Amniotic stem cell (primary cell): ENCODE measurements around the gene ANKS6.

ENCODE experiments used
- DNase-seq: peaks from one replicate; lab custom pipeline; 2025; lab: John Stamatoyannopoulos, UW

Gene ANKS6

DNA sequence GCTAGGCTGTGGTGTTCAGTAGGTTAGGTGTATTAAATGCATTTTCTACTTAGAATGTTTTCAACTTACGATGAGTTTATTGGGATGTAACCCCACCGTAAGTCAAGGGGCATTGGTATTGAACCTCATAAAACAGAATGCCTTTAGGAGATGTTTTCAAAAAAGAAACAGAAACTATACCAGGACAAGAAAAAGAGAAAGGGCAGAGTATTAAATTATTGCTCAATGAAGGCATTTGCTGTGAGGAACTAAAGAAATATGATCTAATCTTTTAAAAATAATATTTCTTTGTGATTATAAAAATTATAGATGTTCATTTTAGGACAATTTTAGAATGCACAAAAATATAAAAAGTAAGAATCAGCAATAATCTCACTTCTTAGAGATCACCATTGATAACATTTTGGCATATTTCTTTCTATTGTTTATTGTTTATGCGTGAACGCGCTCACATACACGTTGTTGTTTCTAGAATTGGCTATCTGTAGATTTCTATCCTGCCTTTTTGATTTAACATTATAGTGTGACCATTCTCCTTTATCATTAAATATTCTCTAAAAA, 19.1 kb upstream of the ANKS6 start:
- DNase-seq: no peak

DNA sequence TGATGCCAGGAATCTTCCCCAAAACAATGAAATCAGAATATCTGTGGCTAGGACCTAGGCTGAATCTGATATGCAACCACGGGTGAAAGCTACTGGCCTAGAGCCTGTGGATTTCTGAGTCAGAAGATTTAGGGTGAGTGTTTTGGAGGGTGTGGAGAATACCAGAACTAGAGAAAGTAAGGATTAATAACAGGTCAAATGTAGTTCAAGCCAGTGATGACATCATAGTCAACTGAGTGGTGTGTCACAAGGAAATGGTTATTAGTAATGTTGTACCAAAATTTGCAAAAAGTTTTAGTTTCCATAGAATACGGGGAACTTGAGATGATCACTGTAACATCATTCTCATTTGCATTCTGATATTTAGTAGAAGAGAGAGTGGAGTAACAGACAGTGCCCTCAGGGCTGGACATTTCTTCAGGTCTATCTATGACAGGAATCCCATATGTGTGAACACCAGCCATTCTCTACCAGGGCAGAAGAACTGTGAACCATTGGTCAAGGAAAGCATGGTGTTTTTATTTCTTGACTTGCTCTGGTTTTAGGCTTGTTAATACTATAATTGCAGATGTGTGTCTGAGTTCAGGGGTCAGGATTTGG, 14.8 kb upstream of the ANKS6 start:
- DNase-seq: no peak

DNA sequence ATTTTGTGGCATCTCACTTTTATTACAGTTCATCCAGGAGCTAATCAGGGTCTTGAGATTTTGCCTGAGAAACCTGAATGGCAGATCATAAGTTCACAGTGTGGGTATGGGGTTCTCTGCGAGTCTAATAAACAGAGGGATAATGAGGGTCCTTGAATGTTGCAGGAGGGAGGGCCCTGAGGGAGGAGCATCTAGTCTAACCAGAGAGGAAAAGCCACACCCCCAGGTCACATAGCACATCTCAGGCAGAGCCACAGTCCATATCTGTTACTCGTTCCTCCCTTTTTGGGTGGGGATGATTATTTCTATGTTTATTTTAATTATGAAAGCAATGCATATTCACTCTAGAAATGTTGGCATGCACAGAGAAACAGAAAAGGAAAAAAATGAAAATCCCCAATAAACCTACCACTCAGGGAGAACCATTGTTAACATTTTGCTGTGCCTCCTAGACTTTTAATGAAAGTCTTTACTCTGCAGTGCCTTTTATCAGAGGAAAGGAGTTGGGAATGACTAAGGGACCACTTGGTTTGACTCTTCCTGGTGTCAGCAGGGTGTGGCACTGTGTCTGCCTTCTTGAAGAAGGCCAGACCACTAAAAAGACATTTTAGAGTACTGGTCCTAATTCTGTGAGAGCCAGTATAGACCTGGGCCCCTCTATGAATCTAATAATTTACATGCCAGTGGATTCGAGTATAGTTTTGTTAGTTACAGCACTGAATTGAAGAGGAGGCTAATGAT, 13.9 kb upstream of the ANKS6 start:
- DNase-seq: no peak

DNA sequence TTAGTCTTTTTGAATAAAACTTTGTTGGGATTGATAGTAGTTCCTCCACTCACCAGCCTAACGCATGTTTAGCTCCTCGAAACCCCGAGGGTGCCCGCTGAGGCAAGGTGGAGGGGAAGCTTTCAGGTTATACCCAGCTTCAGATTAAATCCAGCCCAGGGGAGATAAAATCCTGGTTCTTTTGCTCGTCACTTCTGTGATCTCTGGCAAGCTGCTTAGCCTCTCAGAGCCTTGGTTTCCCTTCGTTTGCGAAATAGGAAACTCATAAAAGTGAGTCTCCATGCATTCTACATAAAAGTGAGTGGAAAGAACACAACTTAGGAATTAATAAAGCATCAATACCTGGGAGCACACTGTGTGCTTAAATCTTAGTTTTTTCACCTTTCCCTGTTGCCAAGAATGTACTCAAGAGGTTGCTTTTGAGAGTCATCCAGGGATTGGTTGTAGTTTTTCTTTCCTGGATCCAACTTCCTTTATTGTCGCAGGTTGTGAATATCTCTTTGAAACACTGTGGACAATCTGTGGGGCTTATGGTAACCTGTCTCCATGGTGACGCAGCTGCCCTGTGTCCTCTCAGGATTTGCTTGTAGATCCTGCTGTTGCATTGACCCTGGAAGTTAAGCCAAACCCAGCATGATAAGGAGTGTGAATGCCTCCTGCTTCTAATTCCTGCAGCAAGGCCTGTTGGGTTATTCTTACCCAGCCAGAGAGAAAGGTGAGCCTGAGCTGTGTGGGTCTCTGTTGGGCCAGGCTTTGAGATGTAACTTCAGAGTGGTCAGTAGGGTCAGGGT, 13.2 kb upstream of the ANKS6 start:
- no peak for DNase-seq

DNA sequence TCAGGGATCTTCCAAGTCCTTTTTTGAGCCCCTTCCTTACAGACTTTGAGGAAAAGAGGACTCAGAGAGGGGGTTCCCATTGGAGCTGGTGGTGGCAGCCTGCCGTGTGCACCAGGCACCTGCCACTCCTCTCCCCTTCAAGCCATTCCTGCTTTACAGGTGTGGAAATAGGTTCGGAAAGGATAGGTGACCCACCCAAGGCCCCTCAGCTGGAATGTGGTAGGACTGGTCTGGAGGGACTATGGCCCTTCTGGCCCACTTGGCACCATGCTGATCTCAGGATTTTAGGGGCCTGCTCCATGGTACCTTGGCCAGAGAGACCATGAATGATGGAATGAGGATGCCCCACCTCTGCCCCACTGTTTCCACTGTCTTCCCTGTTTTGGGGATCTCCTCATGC, 12.5 kb upstream of the ANKS6 start:
- DNase-seq: no peak

DNA sequence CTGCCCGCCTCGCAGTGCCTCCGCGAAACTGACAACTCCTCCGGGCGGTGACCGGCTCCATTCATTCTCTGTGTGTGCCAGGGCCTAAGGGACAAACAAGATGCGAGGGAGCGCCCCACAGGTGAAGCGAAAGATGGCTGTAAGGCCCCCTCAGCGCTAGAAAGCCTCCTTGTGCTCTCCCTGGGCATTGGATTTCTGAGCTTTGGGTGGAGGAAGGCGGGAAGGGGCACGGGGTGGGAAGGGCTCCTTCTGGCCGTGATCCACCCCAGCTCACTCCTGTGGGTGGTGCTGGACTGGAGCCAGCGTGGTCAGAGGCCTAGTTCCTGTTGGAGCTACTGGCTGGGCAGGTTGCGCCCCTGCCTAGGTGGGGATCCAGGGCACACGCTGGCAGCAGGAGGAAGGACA, 12.1 kb upstream of the ANKS6 start:
- no peak for DNase-seq

DNA sequence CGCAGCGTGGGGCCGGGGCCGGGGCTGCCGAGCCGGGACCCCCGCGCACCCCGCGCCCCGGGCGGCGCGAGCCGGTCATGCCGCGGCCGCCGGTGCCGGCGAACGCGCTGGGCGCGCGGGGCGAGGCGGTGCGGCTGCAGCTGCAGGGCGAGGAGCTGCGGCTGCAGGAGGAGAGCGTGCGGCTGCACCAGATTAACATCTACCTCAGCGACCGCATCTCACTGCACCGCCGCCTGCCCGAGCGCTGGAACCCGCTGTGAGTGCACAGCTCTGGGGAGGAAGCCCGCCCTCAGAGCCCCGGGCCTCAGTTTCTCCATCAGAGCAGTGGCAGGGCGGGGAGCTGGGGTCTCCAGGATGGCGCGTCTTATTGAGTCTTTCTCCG, 11.4 kb upstream of the ANKS6 start:
- DNase-seq: no peak

DNA sequence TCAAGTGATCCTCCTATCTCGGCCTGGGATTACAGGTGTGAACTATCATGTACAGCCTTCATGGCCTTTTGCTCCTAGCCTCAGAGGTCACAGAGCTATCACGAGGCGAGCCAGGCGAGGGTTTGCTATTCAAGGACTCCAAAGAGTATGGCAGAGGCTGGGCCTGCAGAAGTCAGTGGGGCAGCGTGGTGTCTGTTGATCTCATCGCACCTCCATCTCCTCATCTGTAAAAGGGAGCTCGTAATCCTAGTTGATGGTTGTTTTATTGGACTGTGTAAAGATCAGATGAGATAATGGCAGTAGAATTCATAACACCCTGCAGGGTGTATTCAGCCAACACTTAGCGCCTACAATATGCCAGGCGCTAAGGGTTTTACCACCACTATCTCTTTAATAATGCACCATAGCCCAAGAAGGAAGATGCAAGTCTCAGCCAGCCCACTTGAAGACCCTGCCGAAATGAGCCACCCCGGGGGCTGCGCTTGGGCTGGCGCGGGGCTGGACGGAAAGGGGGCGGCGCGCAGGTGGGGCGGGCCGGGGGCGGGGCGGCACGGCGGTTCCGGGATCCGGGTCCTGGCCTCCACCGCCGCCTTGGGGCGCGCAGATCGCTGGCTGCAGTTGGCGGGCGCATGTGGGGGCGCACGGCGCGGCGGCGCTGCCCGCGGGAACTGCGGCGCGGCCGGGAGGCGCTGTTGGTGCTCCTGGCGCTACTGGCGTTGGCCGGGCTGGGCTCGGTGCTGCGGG, 10.9 kb upstream of the ANKS6 start, which contains the start of gene GALNT12:
Gene GALNT12, plus strand, starts transcription at position 601 of the 744 bp plus-strand sequence. Its CDS starts 29 bp downstream, at position 630.
- DNase-seq: no peak

DNA sequence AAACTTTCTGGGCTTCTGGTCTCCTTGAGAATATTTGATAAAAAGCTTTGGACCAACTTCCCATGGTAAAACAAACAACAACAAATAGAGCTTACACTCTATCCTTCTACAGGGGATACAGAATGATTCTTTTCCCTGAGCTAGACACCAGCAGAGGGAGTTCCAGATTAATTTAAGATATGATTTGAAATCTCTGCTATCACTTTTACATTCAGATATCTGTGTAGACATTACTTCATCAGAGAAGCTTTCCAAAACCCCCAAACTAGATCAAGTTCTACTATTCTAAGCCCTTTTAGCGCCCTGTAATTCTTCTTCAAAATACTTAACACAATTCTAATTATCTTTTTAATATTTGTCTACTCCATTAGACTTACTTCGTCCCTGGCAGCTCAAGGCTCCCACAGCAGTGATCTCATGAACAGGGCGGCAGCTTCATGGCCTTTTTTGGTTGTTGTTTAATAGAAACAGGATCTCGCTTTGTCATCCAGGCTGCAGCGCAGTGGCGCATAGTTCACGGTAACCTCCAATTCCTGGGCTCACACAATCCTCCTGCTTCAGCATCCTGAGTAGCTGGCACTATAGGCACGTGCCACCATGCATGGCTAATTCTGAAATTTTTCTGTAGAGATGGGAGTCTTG, 10.2 kb upstream of the ANKS6 start:
- no peak for DNase-seq

DNA sequence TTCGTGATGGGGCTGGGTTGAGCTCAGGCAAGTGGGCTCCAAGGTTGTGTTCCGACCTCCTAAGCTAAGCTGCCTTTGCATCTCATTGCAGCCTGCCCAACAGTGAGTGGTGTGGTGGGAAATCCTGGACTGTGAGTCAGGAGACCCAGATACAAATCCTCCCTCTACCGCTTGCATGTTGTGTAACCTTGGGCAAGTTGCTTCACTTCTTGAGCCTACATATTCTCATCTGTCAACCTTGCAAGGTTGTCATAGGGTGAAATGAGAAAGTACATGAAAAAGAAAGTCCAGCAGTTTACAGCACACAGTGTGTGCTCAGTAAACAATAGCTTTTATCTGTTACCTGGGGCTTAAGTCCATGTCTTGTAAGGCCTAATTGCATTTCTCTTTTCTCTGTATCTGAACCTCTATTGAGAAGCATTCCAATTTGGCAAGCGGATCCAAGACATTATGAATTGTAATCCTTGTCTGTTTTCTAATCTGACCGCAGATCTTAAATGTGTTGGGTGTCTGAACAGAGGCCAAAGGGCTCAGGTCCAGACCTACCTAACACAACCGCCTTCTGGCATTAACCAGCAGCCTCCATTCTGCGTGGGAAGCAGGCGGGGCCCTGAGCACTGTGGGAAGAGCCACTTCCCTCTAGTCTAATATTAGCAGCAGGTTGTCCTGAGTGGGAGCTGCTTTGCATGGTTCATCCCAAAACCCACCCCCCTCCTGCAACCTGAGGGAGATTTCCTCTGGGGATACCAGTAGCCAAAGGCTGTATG, 9.3 kb upstream of the ANKS6 start:
- no peak for DNase-seq

DNA sequence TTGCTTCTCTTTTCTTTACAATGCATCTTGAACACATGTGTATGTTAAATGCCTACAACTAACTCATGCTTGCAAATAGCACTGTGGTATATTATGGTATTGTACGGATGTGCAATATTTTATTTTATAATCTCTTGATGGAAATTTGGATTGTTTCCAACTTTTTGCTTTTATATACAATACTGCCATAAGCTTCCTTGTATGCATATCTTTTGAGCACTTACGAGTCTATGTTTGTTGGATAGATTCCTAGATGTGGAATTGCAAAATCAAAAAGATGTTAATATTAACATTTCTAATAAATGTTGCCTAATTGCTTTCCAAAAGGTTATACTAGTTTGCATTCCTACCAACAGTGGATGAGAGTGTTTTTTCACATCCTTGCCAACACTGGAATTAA, 7.7 kb upstream of the ANKS6 start:
- no peak for DNase-seq

DNA sequence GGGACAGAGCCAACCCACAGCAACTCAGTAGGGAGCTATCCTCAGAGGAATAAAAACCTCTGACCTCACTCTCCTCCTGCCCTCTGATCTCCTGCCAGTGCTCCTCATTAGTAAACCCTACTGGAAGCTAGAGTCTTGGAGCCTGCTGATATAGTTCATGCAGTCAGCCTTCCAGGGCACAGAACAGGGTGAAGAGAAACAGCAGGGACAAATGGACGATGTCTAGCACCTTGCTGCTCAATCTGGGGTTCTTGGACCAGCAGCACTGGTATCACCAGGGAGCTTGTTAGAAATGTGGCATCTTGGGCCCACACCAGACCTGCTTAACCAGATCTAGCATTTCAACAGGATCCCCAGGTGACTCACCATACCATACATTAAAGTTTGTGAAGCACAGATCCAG, 5.6 kb upstream of the ANKS6 start:
- no peak for DNase-seq

DNA sequence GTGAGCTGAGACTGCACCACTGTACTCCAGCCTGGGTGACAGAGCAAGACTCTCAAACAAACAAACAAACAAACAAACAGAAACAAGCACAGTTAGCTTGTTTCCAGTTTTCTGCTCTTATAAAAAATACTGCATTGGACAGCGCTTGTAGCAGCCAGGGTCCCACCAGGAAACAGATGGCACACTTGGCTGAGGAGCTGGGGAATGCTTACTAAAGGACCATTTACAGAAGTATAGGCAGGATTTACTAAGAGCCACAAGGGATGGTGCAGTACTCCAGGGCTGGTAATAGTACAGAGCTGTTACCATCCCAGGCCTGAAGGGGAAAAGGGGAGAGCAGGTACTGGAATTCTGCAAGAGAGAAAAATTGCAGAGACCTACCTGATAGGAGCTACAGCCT, 5.2 kb upstream of the ANKS6 start:
- no peak for DNase-seq

DNA sequence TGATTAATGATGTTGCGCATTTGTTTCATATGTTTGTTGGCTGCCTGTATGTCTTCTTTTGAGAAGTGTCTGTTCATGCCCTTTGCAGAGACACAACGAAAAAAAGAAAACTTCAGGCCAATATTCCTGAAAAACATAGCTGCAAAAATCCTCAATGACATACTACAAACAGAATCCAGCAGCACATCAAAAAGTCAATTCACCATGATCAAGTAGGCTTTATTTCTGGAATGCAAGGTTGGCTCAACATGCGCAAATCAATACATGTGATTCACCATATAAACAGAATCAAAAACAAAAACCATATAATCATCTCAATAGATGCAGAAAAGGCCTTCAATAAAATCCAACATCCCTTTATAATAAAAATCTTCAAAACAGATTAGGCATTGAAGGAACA, 1.9 kb upstream of the ANKS6 start:
- no peak for DNase-seq

DNA sequence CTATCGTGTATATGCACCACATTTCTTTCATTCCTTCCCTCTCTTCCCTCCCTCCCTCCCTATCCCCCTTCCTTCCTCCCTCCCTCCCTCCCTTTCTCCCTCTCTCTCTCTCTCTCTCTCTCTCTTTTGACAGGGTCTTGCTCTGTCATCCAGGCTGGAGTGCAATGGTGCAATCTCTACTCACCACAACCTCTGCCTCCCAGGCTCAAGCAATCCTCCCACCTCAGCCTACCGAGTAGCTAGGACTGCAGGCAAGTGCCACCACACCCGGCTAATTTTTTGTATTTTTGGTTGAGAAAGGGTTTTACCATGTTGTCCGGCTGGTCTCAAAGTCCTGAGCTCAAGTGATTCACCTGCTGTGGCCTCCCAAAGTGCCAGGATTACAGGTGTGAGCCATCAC, 1.1 kb upstream of the ANKS6 start:
- no peak for DNase-seq

DNA sequence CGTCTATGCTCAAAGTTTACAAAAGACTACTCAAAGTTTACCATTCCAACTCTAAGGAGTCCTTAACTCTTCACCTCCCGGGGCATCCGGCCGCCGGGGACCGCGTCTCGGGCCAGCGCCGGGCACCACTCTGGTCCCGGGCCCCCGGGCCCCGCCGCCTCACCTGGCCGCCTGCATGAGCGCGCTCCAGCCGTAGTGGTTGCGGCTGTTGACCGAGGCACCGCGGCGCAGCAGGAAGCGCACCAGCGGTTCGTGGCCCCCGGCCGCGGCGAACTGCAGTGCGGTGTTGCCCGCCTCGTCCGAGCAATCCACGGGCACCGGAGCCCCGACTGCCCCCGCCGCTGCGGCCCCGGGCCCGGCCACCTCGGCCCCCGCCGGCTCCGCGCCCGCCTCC, 388 bp downstream of the ANKS6 start:
- no peak for DNase-seq

DNA sequence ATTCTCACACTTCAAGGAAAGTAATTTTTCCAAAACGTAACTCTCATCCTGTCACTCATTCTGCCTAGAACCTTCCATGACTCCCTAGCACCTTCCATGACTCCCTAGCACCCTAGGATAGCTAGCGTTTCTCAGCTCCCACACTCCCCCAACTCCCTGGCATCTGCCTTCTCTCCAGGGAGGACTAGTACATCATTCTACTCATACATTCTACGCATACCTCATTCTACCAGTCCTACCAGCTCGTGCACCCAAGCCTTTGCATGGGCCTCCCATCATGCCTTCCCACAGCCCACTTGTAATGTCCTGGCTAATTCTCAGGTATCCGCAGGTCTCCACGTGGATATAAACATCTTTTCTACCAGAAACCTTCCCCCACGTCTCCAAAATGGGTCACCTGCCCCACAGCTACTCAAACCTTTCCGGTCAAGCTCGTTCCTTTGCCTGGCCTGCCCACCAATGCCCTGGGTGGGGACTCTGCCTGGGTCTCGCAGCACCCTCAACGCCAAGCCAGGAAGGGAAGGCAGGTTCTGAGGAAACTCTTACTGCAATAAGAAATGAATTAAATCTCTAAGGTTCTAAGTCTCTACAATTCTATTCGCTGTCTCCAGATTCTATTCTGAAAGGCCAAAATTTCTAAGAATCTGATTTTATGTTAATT, 930 bp downstream of the ANKS6 start:
- no peak for DNase-seq

DNA sequence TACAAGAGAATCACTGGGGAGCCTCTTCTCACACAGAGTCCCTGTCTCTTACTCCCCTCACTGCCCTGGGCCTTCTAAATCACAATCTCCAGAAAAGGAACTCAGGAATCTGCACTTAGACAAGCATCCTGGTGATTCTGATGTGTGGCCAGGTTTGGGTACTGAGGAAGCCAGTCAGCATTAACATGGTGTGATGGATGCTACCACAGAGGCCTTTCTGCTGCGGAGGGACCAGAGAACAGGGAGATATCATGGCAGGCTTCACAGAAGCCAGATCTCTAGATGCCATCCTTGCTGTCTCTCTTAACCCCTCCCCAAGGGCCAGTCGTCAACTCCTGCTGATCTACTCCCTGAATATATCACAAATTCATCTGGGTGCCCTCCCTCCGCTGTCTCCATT, 1.6 kb downstream of the ANKS6 start:
- DNase-seq: no peak

DNA sequence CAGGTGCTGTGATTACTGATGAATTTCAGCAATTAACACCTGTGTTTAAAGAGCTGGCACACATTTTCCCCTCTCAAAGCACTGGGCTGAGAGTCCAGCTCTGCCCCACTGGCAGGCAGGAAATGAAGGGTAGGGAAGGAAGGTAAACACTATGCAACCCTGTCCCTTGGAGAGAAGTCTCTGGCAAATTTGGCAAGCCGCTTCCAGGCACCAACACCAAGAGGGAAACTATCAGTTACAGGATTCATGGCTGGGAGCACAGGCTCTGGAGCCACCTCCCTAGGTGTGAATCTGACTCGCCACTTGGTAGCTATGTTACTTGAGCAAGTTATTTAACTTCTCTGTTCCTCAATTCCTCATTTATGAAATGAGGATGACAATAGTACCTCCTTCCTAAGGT, 3.3 kb downstream of the ANKS6 start:
- DNase-seq: no peak
